Stimulated activated memory B cell treated with anti-CD40 and anti-IgM and Interleukin-4, amounts not matched to agents 10 μg/mL and 1 μg/mL and 100 μg/mL, for 72 hours (primary cell): ENCODE measurements around the gene NIPSNAP3A.
"Not testable (repeated sequence)": the region's sequence is repeated elsewhere in the genome, so short reads cannot be mapped to it uniquely, and the experiment has no call there.

Experiments
- ATAC-seq: fragments of 150-1000 bp; cut with Tn5 transposase; 2 replicates; pipeline ENCODE4 v1.10.0; 2021
- H3K27ac Mint-ChIP-seq: one replicate; pipeline ENCODE4 v1.8.0; 2022; ENCODE audit warnings: mild to moderate bottlenecking, mixed read lengths
- H3K27me3 Mint-ChIP-seq: one replicate; pipeline ENCODE4 v1.8.0; 2022; ENCODE audit warnings: mixed read lengths
- H3K36me3 Mint-ChIP-seq: one replicate; pipeline ENCODE4 v1.8.0; 2022; ENCODE audit warnings: mixed read lengths
- H3K4me1 Mint-ChIP-seq: one replicate; pipeline ENCODE4 v1.8.0; 2022; ENCODE audit warnings: mixed read lengths
- H3K4me3 Mint-ChIP-seq: one replicate; pipeline ENCODE4 v1.8.0; 2022; ENCODE audit warnings: mild to moderate bottlenecking, moderate library complexity, mixed read lengths
- H3K9me3 Mint-ChIP-seq: one replicate; pipeline ENCODE4 v1.8.0; 2022; ENCODE audit warnings: mixed read lengths

NIPSNAP3A gene

DNA sequence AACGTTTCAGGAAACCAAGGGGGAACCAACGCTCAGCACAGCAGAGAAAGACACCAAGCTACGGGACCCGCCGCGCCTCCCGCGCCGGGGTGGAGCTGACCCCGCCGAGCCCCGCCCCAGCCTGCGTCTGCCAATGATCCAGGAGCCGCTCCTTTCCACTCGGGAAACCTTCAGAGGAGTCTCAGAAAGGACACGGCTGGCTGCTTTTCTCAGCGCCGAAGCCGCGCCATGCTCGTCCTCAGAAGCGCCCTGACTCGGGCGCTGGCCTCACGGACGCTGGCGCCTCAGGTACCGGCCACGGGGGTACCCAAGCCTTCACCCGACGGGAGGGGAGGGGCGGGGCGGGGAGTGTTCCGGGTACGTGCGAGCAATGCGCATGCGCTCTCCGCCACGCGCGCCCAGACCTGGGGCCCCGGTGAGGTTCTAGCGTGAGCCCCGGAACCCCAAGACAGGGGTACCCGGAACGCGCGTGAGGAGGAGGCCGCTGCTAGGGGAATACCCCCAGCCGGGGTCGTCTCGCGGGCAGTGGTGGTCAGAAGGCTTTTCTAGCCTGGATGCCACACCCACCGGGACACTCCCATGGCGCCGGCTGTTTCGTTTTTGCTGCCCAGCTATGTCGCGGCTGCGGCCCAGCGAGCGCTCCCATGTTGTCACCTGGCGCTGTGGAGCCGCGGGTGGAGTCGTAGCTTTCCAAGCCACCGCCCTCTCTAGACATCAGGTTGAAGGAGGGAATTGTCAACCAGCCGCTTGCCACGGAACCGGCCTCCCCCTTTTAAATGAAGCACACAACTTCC is at the start of gene NIPSNAP3A:
Gene NIPSNAP3A (plus strand): TSS at position 119 of the 794 bp plus-strand sequence. CDS start 110 bp downstream, at position 229.
- H3K36me3 Mint-ChIP-seq, result peaks cover 22% of the 10 kb centered on the region
- H3K4me3 Mint-ChIP-seq, result peak within 1 kb of the TSS; percentile 97
- peak within 1 kb of the TSS; percentile 98 for H3K27ac Mint-ChIP-seq
- no peaks in the 10 kb centered on the region for H3K27me3 Mint-ChIP-seq
- peaks cover 37% of the 10 kb centered on the region for H3K4me1 Mint-ChIP-seq
- ATAC-seq, result peak; percentile 97
- no peaks in the 10 kb centered on the region for H3K9me3 Mint-ChIP-seq

DNA sequence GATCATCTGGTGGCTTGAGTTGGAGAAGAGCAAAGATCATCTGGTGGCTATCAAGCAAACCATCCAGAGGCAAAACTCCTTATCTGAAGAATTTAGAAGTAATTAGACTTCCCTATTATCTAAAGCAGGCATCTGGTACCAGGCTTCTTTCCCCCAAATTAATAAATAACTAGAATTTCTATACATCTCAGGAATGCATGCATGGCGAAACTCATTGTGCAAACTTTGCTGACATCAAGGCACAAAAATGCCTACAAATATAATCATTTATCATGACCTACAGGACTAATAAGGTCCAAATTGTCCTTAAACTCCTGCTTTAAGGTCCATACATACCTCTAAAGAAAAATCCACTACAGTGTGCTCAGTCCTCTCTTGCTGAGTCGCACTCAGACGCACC is 47.2 kb upstream of the NIPSNAP3A start:
- peaks cover 18% of the 10 kb centered on the region for H3K36me3 Mint-ChIP-seq
- no peaks in the 10 kb centered on the region for H3K4me1 Mint-ChIP-seq
- no peak for ATAC-seq
- H3K27ac Mint-ChIP-seq, result no peak overlapping the region
- H3K9me3 Mint-ChIP-seq, result peaks cover 3% of the 10 kb centered on the region
- no peak overlapping the region for H3K4me3 Mint-ChIP-seq
- H3K27me3 Mint-ChIP-seq, result no peaks in the 10 kb centered on the region

DNA sequence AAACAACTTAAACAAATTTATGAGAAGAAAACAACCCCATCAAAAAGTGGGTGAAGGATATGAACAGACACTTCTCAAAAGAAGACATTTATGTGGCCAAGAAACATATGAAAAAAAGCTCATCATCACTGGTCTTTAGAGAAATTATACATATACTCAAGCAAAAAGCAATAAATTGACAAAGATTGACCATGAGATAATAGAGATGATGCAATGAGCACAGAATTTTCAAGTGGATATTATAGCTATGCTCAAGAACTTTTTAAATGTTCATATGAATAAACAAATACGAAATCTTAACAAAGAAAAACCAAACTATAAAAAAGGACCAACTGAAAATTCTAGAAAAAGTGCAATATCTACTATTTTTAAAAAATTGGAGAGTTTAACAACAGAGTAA is 38.7 kb upstream of the NIPSNAP3A start:
- not testable (repeated sequence) for ATAC-seq, H3K27ac Mint-ChIP-seq, H3K27me3 Mint-ChIP-seq, H3K4me3 Mint-ChIP-seq
- H3K4me1 Mint-ChIP-seq, result peaks cover 10% of the 10 kb centered on the region
- H3K9me3 Mint-ChIP-seq, result peaks cover 18% of the 10 kb centered on the region
- peaks cover 41% of the 10 kb centered on the region for H3K36me3 Mint-ChIP-seq

DNA sequence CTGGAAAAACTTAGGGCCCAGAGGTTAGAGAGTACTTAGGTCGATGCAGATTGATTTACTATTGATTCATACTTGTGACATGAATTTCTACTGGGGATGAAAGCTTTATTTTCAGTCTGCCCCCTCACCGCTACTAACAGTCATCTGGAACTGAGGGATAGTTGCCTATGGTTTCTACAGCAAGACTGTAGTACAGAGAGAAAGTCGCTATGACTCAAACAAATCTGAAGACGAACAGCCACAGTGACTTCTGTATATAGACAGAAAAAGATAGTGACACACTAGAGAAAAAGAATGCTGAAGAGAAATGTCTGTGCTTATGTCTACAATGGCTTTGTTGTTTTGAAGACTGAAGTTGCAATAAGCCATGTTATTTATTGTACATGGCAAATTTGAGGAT is 35.9 kb upstream of the NIPSNAP3A start:
- ATAC-seq, result no peak

DNA sequence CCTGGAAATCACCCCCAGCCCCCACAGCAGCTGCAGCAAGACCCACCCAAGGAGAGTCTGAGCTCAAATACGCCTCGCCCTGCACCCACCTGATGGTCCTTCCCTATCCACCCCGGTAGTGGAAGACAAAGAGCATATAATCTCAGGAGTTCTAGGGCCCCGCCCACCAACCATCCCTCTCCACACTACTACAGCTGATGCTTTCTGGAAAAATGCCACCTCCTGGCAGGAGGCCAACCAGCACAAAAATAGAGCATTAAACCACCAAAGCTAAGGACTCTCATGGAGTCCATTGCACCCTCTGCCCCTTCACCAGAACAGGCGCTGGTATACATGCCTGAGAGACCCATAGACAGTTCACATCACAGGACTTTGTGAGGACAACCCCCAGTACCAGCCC is 22.5 kb upstream of the NIPSNAP3A start:
- Mint-ChIP-seq H3K36me3 (peaks cover 39% of the 10 kb centered on the region), H3K4me3 (no peak overlapping the region), H3K27ac (no peak overlapping the region), H3K4me1 (peaks cover 16% of the 10 kb centered on the region), H3K9me3 (peaks cover 5% of the 10 kb centered on the region), H3K27me3 (no peaks in the 10 kb centered on the region)
- no peak for ATAC-seq

More for the DNA sequence above, 35.9 kb upstream of the NIPSNAP3A start:
- H3K4me1 Mint-ChIP-seq, result peaks cover 12% of the 10 kb centered on the region
- no peaks in the 10 kb centered on the region for H3K27me3 Mint-ChIP-seq
- no peak overlapping the region for H3K27ac Mint-ChIP-seq
- H3K36me3 Mint-ChIP-seq, result peaks cover 16% of the 10 kb centered on the region
- no peak overlapping the region for H3K4me3 Mint-ChIP-seq
- peaks cover 6% of the 10 kb centered on the region for H3K9me3 Mint-ChIP-seq

DNA sequence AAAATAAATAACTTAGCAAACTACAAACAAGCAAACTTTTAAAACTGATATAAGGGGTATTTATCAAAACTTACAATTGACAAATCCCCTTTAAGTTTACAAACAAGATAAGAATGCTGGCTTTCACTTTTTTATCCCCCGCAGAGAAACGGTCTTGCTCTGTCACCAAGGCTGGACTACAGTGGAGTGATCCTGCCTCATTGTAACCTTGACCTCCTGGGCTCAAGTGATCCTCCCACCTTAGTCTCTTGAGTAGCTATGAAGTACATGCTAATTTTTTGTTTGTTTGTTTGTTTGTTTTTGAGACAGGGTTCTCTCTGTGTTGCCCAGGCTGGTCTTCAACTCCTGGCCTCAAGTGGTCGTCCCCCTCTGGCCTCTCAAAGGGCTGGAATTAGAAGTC is 9.0 kb upstream of the NIPSNAP3A start:
- H3K4me1 Mint-ChIP-seq, result peaks cover 20% of the 10 kb centered on the region
- H3K36me3 Mint-ChIP-seq, result no peaks in the 10 kb centered on the region
- H3K27me3 Mint-ChIP-seq, result no peaks in the 10 kb centered on the region
- no peaks in the 10 kb centered on the region for H3K9me3 Mint-ChIP-seq
- peak overlapping the region; percentile 4 for H3K27ac Mint-ChIP-seq
- ATAC-seq, result no peak
- H3K4me3 Mint-ChIP-seq, result no peak overlapping the region

DNA sequence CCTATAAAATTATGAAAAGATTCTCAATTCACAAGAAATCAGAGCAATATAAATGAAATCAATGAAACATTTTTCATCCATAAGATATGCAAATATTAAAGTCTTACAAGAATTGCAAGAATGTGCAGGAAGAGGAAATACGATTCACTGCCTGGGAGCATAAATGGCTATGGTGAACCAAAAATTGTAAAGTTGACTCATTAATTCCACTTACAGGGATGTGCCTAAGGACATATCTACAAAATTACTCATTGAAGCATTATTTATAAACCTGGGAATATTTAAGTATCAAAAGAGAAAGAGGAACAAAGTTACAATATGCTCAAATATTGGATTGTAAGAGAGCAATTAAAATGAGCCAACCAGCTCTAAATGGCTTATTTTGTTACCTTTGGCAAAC is 6.9 kb upstream of the NIPSNAP3A start:
- Mint-ChIP-seq H3K4me1 (peaks cover 20% of the 10 kb centered on the region), H3K4me3 (no peak overlapping the region)

DNA sequence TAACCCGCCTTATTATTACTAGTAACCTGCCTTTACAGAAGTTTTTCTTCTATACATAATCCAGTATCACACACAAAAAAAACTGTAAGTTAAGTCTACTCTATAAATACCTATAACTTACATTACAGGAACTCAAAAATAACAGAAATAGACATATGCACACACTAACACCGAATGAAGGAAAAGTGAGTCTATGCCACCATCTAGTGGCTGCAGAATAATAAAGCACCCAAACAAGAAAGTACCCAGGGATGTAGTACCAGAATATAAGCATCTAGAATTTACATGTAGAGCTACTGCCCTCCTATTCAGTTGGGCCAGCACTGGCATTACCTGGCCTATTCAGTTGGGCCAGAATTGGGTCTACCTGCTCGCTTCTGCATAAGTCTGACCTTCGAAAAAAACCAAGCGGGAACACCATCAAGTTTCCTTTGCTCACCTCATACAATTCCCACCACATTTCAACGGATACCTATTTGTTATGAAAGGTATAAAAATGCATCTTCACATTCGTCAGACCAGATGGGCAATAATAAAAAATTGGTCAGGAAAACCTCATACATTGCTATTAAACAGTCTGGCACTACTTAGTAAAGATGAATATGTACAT is 4.0 kb upstream of the NIPSNAP3A start:
- Mint-ChIP-seq H3K36me3 (no peaks in the 10 kb centered on the region), H3K4me3 (no peak overlapping the region), H3K9me3 (no peaks in the 10 kb centered on the region), H3K27me3 (no peaks in the 10 kb centered on the region), H3K27ac (no peak overlapping the region), H3K4me1 (peaks cover 31% of the 10 kb centered on the region)
- ATAC-seq, result peak; percentile 24

More for the DNA sequence above, 6.9 kb upstream of the NIPSNAP3A start:
- Mint-ChIP-seq H3K27me3 (no peaks in the 10 kb centered on the region), H3K36me3 (no peaks in the 10 kb centered on the region), H3K9me3 (no peaks in the 10 kb centered on the region), H3K27ac (peak overlapping the region; percentile 64)
- no peak for ATAC-seq

DNA sequence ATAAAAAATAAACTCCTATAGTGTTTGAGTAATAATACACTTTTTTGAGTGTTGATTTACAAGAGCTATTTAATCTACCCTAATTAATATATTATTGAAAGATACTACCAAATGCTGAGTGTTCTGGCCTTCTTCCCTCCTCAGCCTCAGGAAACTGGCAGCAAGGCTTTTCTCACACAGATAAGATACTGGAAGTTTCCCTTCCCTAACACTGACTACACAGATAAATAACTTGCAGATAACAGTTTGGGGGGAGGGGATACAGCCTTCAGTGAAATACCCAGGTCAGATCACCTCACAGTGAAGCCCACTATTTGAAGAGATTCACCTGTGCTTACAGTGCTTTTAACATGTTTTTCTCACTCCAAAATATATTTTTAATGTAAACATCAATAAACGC is 1.6 kb upstream of the NIPSNAP3A start:
- no peak for ATAC-seq
- Mint-ChIP-seq H3K4me1 (peaks cover 35% of the 10 kb centered on the region), H3K27me3 (no peaks in the 10 kb centered on the region), H3K36me3 (peaks cover 3% of the 10 kb centered on the region), H3K9me3 (no peaks in the 10 kb centered on the region), H3K27ac (no peak overlapping the region), H3K4me3 (no peak overlapping the region)

DNA sequence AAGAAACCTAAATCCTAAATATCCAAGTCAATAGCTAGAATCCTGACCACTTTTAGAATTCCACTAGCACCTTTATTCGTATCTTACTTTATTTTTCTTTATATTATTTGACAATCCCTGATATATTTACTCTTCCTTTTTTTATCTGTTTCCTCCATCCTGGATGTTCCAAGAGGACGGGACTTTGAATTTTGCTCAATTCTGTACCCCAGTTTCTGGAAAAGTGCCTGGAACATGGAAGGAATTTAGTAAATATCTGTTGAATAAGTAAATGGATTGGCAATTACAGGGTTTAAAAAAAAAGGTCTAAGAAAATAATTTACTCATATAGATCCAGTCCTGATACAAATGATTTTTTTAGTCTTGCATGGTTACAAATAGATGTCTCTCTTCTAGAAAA is 1.2 kb upstream of the NIPSNAP3A start:
- no peaks in the 10 kb centered on the region for H3K9me3 Mint-ChIP-seq
- no peak for ATAC-seq
- no peaks in the 10 kb centered on the region for H3K27me3 Mint-ChIP-seq
- peaks cover 37% of the 10 kb centered on the region for H3K4me1 Mint-ChIP-seq
- H3K27ac Mint-ChIP-seq, result peak overlapping the region; percentile 98
- H3K36me3 Mint-ChIP-seq, result peaks cover 8% of the 10 kb centered on the region
- no peak overlapping the region for H3K4me3 Mint-ChIP-seq

DNA sequence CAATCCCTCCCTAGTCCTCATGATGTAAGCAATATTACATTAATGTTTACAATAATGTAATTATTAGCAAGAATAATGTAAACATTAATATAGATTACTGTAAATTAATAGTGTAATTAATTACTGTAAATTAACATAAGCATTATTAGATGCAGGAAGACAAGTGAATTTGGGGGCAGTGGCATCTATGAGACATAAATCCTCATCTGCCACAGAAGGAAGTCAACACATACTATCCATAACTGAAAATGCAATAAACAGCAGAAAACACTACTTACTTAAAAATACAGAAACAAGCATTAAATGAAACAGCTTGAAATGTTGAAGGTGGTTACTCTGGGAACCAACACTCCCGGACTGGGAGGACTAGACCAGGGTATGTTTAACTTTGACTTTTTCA is 685 bp upstream of the NIPSNAP3A start:
- ATAC-seq, result no peak
- H3K4me3 Mint-ChIP-seq, result peak overlapping the region; percentile 97
- H3K9me3 Mint-ChIP-seq, result no peaks in the 10 kb centered on the region
- peaks cover 13% of the 10 kb centered on the region for H3K36me3 Mint-ChIP-seq
- H3K27ac Mint-ChIP-seq, result peak overlapping the region; percentile 98
- peaks cover 37% of the 10 kb centered on the region for H3K4me1 Mint-ChIP-seq
- H3K27me3 Mint-ChIP-seq, result no peaks in the 10 kb centered on the region

DNA sequence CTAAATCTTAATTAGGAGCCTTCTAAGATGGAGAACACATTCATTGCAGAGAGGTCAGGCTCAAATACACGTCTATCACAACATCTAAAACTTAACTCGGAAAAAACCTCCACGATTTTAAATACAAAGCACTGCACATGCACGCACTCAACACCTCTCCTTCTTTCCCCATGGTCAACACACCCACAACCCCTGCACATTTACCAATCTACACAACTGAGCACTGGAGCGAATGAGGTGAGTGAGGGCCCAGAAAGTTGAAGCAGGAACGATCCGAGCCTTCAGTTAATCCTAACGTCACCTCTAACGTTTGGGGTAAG is 278 bp upstream of the NIPSNAP3A start:
- H3K27me3 Mint-ChIP-seq, result no peaks in the 10 kb centered on the region
- ATAC-seq, result no peak
- peaks cover 17% of the 10 kb centered on the region for H3K36me3 Mint-ChIP-seq
- H3K4me3 Mint-ChIP-seq, result peak overlapping the region; percentile 97
- H3K27ac Mint-ChIP-seq, result peak overlapping the region; percentile 98
- peaks cover 37% of the 10 kb centered on the region for H3K4me1 Mint-ChIP-seq
- no peaks in the 10 kb centered on the region for H3K9me3 Mint-ChIP-seq

DNA sequence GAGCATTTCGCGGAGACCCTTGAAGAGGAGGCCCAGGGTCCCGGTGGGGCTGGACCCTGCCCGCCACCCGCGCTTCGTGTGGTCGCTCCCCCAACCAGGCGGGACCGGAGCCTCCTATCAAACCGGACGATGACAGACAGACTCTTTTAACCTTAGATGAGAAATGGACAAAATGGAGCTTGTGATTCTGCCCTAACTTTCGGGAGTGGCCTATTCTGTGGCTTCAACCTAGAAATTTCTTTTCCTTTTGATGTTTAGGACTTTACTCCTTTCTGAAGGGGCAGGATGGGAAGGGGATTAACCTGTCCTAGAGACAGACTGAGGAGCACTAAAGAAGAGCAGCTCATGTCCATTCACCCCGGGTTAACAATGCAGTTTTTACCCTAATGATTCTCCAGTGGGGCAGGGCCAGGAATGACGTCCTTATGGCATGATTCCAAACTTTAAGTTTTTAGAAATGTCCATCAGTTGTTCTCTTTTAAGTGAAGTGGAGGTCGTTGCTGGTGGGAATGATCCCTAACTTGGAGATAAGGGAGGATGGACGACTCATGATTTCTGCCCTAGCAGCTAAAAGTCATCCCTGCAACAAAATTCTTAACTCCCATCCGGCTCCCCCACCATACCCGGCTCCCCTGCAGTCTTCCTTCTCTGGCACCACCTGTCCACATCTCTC is 1.0 kb downstream of the NIPSNAP3A start:
- H3K4me3 Mint-ChIP-seq, result peak overlapping the region; percentile 97
- H3K27ac Mint-ChIP-seq, result peak overlapping the region; percentile 98
- no peaks in the 10 kb centered on the region for H3K9me3 Mint-ChIP-seq
- no peaks in the 10 kb centered on the region for H3K27me3 Mint-ChIP-seq
- no peak for ATAC-seq
- H3K36me3 Mint-ChIP-seq, result peaks cover 28% of the 10 kb centered on the region
- H3K4me1 Mint-ChIP-seq, result peaks cover 37% of the 10 kb centered on the region

DNA sequence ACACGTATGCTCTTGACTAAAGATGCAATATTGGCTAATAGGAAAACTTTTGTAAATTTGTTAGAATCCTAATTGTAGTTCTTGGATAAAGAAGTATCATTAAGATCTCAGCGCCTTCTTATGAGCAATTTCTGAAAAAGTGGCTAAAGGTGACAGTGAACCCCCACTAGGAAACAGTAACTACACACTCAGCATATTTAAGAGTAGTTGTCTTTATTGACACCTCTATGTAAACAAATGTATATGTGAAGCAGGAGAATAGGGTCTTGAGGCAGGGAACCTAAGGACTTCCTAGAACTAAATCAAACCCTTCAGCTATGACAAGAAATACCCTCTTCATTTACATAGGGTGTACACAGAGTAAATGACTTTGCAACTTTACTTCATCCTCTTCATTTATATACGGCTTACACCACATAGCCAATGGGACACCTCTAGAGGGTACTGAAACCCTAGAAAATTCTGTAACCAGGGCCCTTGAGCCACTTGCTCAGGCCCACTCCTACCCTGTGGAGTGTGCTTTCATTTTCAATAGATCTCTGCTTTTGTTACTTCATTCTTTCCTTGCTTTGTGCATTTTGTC is 2.8 kb downstream of the NIPSNAP3A start:
- peak; percentile 50 for ATAC-seq
- H3K4me1 Mint-ChIP-seq, result peaks cover 37% of the 10 kb centered on the region
- peak overlapping the region; percentile 12 for H3K4me3 Mint-ChIP-seq
- H3K36me3 Mint-ChIP-seq, result peaks cover 37% of the 10 kb centered on the region
- peak overlapping the region; percentile 67 for H3K27ac Mint-ChIP-seq
- no peaks in the 10 kb centered on the region for H3K9me3 Mint-ChIP-seq
- H3K27me3 Mint-ChIP-seq, result no peaks in the 10 kb centered on the region

DNA sequence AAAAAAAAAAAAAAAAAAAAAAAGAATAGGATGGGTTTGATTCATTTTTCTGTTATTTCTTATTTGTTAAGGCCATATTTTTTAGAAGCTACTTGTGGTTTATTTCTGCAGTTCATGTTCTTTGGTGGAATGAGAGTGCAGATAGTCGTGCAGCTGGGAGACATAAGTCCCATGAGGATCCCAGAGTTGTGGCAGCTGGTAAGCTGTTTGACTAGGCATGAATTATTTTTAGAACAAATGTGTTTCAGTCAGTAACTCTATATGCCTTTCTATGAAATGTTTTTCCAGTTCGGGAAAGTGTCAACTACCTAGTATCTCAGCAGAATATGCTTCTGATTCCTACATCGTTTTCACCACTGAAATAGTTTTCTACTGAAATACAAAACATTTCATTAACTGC is 11.5 kb downstream of the NIPSNAP3A start:
- ATAC-seq, result no peak
- Mint-ChIP-seq H3K4me3 (no peak overlapping the region), H3K27me3 (no peaks in the 10 kb centered on the region), H3K27ac (peak overlapping the region; percentile 32), H3K4me1 (peaks cover 15% of the 10 kb centered on the region), H3K9me3 (no peaks in the 10 kb centered on the region), H3K36me3 (peaks cover 5% of the 10 kb centered on the region)
